AG04450 (cell line): ENCODE data around the gene FAM43A. TPM values are rescaled to one million over a fixed set of nuclear protein-coding genes. Genes with fewer than 3 reads are reported as not detected.
A peak's percentile ranks its signal among the peaks of the same experiment; 100 is the strongest.

Source experiments
- CTCF ChIA-PET: fragments of 300-600, 350-600 bp; formaldehyde crosslinking; extraction: SDS; loops from one replicate; lab custom pipeline; 2022; ENCODE audit warnings: antibody characterized with exemption, inconsistent platforms; lab: Charles Lee
- POLR2A ChIA-PET: fragments of 350-600 bp; formaldehyde crosslinking; extraction: SDS; loops from one replicate; lab custom pipeline; 2021; ENCODE audit warnings: antibody characterized with exemption, inconsistent platforms; lab: Yijun Ruan, JAX
- DNase-seq: peaks from one replicate; pipeline ENCODE4 v3.0.0-alpha.2; 2011; ENCODE audit warnings: low read depth, low spot score
- H3K27ac ChIP-seq: one replicate; pipeline ENCODE4 v1.5.1; 2012; ENCODE audit warnings: low read depth, low read length, control low read depth
- H3K27me3 ChIP-seq: one replicate; pipeline ENCODE4 v1.6.0; 2012; ENCODE audit warnings: low read length; ENCODE audit not compliant: control insufficient read depth, insufficient read depth
- H3K4me3 ChIP-seq: 2 replicates; pipeline ENCODE4 v1.5.1; 2011; ENCODE audit warnings: mild to moderate bottlenecking, low read depth, low read length, control low read depth
- H3K9me3 ChIP-seq: 2 replicates; pipeline ENCODE4 v1.5.1; 2012; ENCODE audit warnings: low read length; ENCODE audit not compliant: control insufficient read depth, insufficient read depth
- CTCF ChIP-seq: IDR thresholded peaks from 2 replicates; pipeline ENCODE4 v1.5.1; 2011; ENCODE audit warnings: low read depth, low read length, control low read depth, inconsistent platforms
- polyA plus RNA-seq: library from polyadenylated mRNA; depleted of rRNA; stranded (reverse); fragments of >200 nt; gene quantifications from 2 replicates; pipeline ENCODE4 v1.2.3, GENCODE V29; 2011

FAM43A gene
- polyA plus RNA-seq, 1 experiment, result 7.6 TPM

- H3K27me3 ChIP-seq, result peaks cover 20% of the 10 kb centered on the region
- H3K27ac ChIP-seq, result no peak overlapping the region
- no peak for TF ChIP-seq CTCF
- no peaks in the 10 kb centered on the region for H3K9me3 ChIP-seq
- ChIA-PET CTCF (no interaction called here), POLR2A (no interaction called here)
- no peak overlapping the region for H3K4me3 ChIP-seq
- no peak for DNase-seq
Measured at GRCh38 chr3:194725346-194725745, 39.7 kb downstream of the FAM43A start.

GRCh38 chr3:194727435-194728128 lies 41.9 kb downstream of the FAM43A start:
- CTCF ChIA-PET, result interaction anchor here (1.0 to 1.5 kb wide), 3 partner anchors 9 to 379 kb away, joined by 3 to 4 read pairs (median 3); no protein-coding TSS in a partner anchor

GRCh38 chr3:194728986-194729385 lies 43.3 kb downstream of the FAM43A start:
- no peak for TF ChIP-seq CTCF
- Histone ChIP-seq H3K9me3 (no peaks in the 10 kb centered on the region), H3K4me3 (no peak overlapping the region), H3K27me3 (peaks cover 26% of the 10 kb centered on the region), H3K27ac (no peak overlapping the region)
- POLR2A ChIA-PET, result interaction anchor here (2.5 kb wide), 1 partner anchor 43 kb away, joined by 16 read pairs; the partner anchor contains the start of gene FAM43A
- DNase-seq, result no peak
- CTCF ChIA-PET, result interaction anchor here (0.7 kb wide), 1 partner anchor 19 kb away, joined by 3 read pairs; no protein-coding TSS in a partner anchor

More at GRCh38 chr3:194727435-194728128, 41.9 kb downstream of the FAM43A start:
- POLR2A ChIA-PET, result interaction anchor here (0.7 to 2.5 kb wide), 3 partner anchors 15 to 41 kb away, joined by 3 to 16 read pairs (median 12); partner anchors contain the start of gene FAM43A
- H3K4me3 ChIP-seq, result no peak overlapping the region
- peak overlapping the region; percentile 70 for H3K27ac ChIP-seq
- peak; percentile 63 for DNase-seq
- TF ChIP-seq CTCF, result no peak
- H3K27me3 ChIP-seq, result peaks cover 26% of the 10 kb centered on the region
- no peaks in the 10 kb centered on the region for H3K9me3 ChIP-seq

GRCh38 chr3:194730365-194730764 lies 44.7 kb downstream of the FAM43A start:
- no peak overlapping the region for H3K4me3 ChIP-seq
- peaks cover 24% of the 10 kb centered on the region for H3K27me3 ChIP-seq
- no peaks in the 10 kb centered on the region for H3K9me3 ChIP-seq
- DNase-seq, result no peak
- CTCF ChIA-PET, result interaction anchor here (0.6 to 0.7 kb wide), 3 partner anchors 13 to 508 kb away, joined by 4 to 6 read pairs (median 5); no protein-coding TSS in a partner anchor
- TF ChIP-seq CTCF, result no peak
- H3K27ac ChIP-seq, result no peak overlapping the region
- POLR2A ChIA-PET, result no interaction called here

GRCh38 chr3:194731506-194732073 lies 45.9 kb downstream of the FAM43A start:
- no peak overlapping the region for H3K4me3 ChIP-seq
- ChIA-PET CTCF (no interaction called here), POLR2A (no interaction called here)
- H3K27ac ChIP-seq, result no peak overlapping the region
- H3K27me3 ChIP-seq, result peaks cover 31% of the 10 kb centered on the region
- no peak for DNase-seq
- H3K9me3 ChIP-seq, result no peaks in the 10 kb centered on the region
- no peak for TF ChIP-seq CTCF
